B cell (primary cell): ENCODE measurements around the gene NR6A1. TPM values are rescaled to one million over a fixed set of nuclear protein-coding genes. Genes with fewer than 3 reads are reported as not detected.
"Not testable (repeated sequence)": the region's sequence is repeated elsewhere in the genome, so short reads cannot be mapped to it uniquely, and the experiment has no call there.

Source experiments
- ATAC-seq: fragments of 200-7000 bp; cut with Tn5 transposase; one replicate; pipeline ENCODE4 v1.10.0; 2021; ENCODE audit warnings: low read depth, mild to moderate bottlenecking, moderate number of reproducible peaks, moderate library complexity
- CTCF ChIA-PET: fragments of 350-600 bp; sonication (Branson Sonifier 250); formaldehyde crosslinking; loops from one replicate; lab custom pipeline; 2021; ENCODE audit warnings: antibody characterized with exemption, inconsistent platforms; lab: Charles Lee
- POLR2A ChIA-PET: fragments of 350-600 bp; sonication (Branson Sonifier 250); formaldehyde crosslinking; loops from one replicate; lab custom pipeline; 2021; ENCODE audit warnings: antibody characterized with exemption; lab: Charles Lee
- DNase-seq: peaks from one replicate; pipeline ENCODE4 v3.0.0; 2013
- H2AFZ ChIP-seq: 2 replicates; pipeline ENCODE4 v1.6.1; 2012; ENCODE audit warnings: mild to moderate bottlenecking, low read depth, low read length; ENCODE audit not compliant: insufficient read depth, poor library complexity, severe bottlenecking
- H3K27ac ChIP-seq, 2 donors: 1 replicate in 1 of 2; 2 replicates in 1 of 2; pipeline ENCODE4 v1.5.1; 2012 to 2013; ENCODE audit warnings: low read length in 2 of 2, mild to moderate bottlenecking in 2 of 2, moderate library complexity in 1 of 2
- H3K27me3 ChIP-seq, 4 experiments: fragments of 200-600 bp in 1 of 4; sonication (generic) in 1 of 4; replicated peaks in 1 of 4; 1 replicate in 2 of 4; 2 replicates in 2 of 4; pipeline versions ENCODE4 v1.6.1 to v1.7.0; 2013 to 2016; ENCODE audit warnings: low read length in 3 of 4, mild to moderate bottlenecking in 2 of 4, mixed read lengths in 1 of 4, moderate library complexity in 1 of 4; ENCODE audit not compliant: insufficient read depth in 4 of 4, control insufficient read depth in 3 of 4; ENCODE audit errors: control extremely low read depth in 1 of 4
- H3K36me3 ChIP-seq, 2 experiments: replicated peaks in 1 of 2; 1 replicate in 1 of 2; 2 replicates in 1 of 2; pipeline versions ENCODE4 v1.6.1 to v1.7.1; 2013; ENCODE audit warnings: low read length in 1 of 2; ENCODE audit not compliant: insufficient read depth in 2 of 2, control insufficient read depth in 1 of 2; ENCODE audit errors: control extremely low read depth in 1 of 2, extremely low read depth in 1 of 2
- H3K4me1 ChIP-seq, 2 donors: fragments of 200-600 bp in 1 of 2; sonication (generic) in 1 of 2; 1 replicate in 1 of 2; 2 replicates in 1 of 2; pipeline versions ENCODE4 v1.5.1 to v1.6.1; 2013 to 2017; ENCODE audit warnings: low read length in 2 of 2; ENCODE audit not compliant: control insufficient read depth in 2 of 2, insufficient read depth in 2 of 2
- H3K4me2 ChIP-seq: replicated peaks from 2 replicates; pipeline ENCODE3; 2012; ENCODE audit warnings: mild to moderate bottlenecking, low read depth, low read length; ENCODE audit not compliant: poor library complexity, severe bottlenecking
- H3K4me3 ChIP-seq, 5 experiments: fragments of 200-600 bp in 1 of 5; sonication (generic) in 1 of 5; 1 replicate in 3 of 5; 2 replicates in 2 of 5; pipeline versions ENCODE4 v1.5.1 to v1.7.0; 2011 to 2016; ENCODE audit warnings: low read length in 4 of 5, mild to moderate bottlenecking in 4 of 5, low read depth in 2 of 5, control low read depth in 1 of 5, moderate library complexity in 1 of 5; ENCODE audit not compliant: insufficient read depth in 1 of 5; ENCODE audit errors: control extremely low read depth in 1 of 5, extremely low read depth in 1 of 5
- H3K79me2 ChIP-seq: fragments of 200-600 bp; sonication (generic); one replicate; pipeline ENCODE4 v1.6.0; 2016; ENCODE audit warnings: low read length; ENCODE audit not compliant: control insufficient read depth, insufficient read depth
- H3K9ac ChIP-seq: fragments of 200-600 bp; sonication (generic); 2 replicates; pipeline ENCODE4 v1.6.1; 2017; ENCODE audit warnings: mild to moderate bottlenecking, low read length, moderate library complexity
- H3K9me3 ChIP-seq, 3 donors: one replicate each; pipeline versions ENCODE4 v1.6.1 to v1.7.1; 2013; ENCODE audit warnings: low read length in 2 of 3; ENCODE audit not compliant: control insufficient read depth in 2 of 3, insufficient read depth in 1 of 3; ENCODE audit errors: control extremely low read depth in 1 of 3
- H4K20me1 ChIP-seq: 2 replicates; pipeline ENCODE4 v1.6.0; 2012; ENCODE audit warnings: mild to moderate bottlenecking, low read length; ENCODE audit not compliant: insufficient read depth, control insufficient read depth, poor library complexity, severe bottlenecking
- H3K27ac Mint-ChIP-seq: one replicate; pipeline ENCODE4 v1.8.0; 2021; ENCODE audit warnings: mixed read lengths
- H3K27me3 Mint-ChIP-seq: one replicate; pipeline ENCODE4 v1.8.0; 2021; ENCODE audit warnings: mixed read lengths
- H3K4me1 Mint-ChIP-seq: one replicate; pipeline ENCODE4 v1.8.0; 2021; ENCODE audit warnings: mixed read lengths
- H3K4me3 Mint-ChIP-seq: one replicate; pipeline ENCODE4 v1.8.0; 2021; ENCODE audit warnings: mixed read lengths
- H3K9me3 Mint-ChIP-seq: one replicate; pipeline ENCODE4 v1.8.0; 2022; ENCODE audit warnings: mixed read lengths; ENCODE audit not compliant: insufficient read depth
- CTCF ChIP-seq: fragments of 200-600 bp; IDR thresholded peaks from one replicate; pipeline ENCODE4 v1.8.0; 2022; ENCODE audit warnings: antibody characterized with exemption, mild to moderate bottlenecking
- EZH2 ChIP-seq: IDR thresholded peaks from 2 replicates; pipeline ENCODE4 v1.6.1; 2012; ENCODE audit warnings: borderline replicate concordance, low read depth, mild to moderate bottlenecking, moderate library complexity, low read length; ENCODE audit not compliant: insufficient read depth, poor library complexity, severe bottlenecking
- WGBS: methylation state at CpG from one replicate; pipeline ENCODE4 v1.1.5; 2013; ENCODE audit warnings: missing lambda C conversion rate; ENCODE audit not compliant: insufficient coverage; 5-methylcytosine and 5-hydroxymethylcytosine counted together
- intact Hi-C: fragments of 100-400 bp; cut with micrococcal nuclease; formaldehyde crosslinking; loops from one replicate; pipeline ENCODE4 v1.10.0; 2022
- polyA plus RNA-seq: library from polyadenylated mRNA; depleted of rRNA; stranded (reverse); fragments of >200 nt; gene quantifications from 2 replicates; pipeline ENCODE4 v1.2.3, GENCODE V29; 2012
- total RNA-seq, 2 donors: library from RNA; stranded (reverse); fragments of 120-200 nt in 1 of 2; gene quantifications; 1 replicate in 1 of 2; 2 replicates in 1 of 2; pipeline versions ENCODE4 v1.2.3 to v1.2.4, GENCODE V29; 2013 to 2022

The NR6A1 gene
- total and polyA plus RNA-seq, 2 donors (not counting 1 experiment from before 2014, with no cell fraction given), result 0.09 to 0.67 TPM

DNA sequence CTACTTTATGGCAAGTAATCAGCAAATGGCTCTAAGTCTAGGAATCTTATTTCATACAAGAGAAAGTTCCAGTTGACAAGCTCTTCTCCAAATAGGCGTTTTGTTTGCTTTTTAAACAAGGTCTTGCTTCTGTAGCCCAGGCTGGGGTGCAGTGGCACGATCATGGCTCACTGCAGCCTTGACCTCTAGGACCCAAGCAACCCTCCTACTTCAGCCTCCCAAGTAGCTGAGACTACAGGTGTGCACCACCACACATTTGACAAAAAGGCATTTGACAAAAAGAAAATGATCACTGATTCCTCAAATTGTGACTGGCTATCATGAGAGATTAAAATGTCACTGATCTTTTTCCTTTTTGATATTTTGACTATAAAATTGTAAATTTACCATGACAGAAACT lies 31.8 kb downstream of the NR6A1 start:
- 94% methylated on average over 2 of the region's 2 CpGs for WGBS
- intact Hi-C loops, result no loop called here

DNA sequence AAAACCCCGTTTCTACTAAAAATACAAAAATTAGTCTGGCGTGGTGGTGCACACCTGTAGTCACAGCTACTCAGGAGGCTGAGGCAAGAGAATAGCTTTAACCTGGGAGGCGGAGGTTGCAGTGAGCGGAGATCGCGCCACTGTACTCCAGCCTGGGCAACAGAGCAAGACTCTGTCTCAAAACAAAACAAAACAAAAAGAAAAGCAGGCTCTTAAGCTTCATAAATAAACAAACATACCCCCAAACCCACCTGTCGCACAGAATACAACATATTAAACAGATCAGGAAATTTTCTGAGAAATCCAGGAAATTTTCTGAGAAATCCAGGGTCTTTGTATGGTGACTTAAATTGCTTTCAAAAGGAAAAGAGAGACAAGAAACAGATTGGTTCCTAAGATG lies 33.0 kb downstream of the NR6A1 start:
- H3K4me1 Mint-ChIP-seq, result not testable (repeated sequence)

More for the DNA sequence above, 31.8 kb downstream of the NR6A1 start:
- TF ChIP-seq CTCF (no peak), EZH2 (no peak)
- Mint-ChIP-seq H3K4me1 (peaks cover 2% of the 10 kb centered on the region), H3K9me3 (no peaks in the 10 kb centered on the region), H3K27me3 (no peaks in the 10 kb centered on the region), H3K4me3 (no peak overlapping the region), H3K27ac (no peak overlapping the region)
- Histone ChIP-seq H3K4me3 (no peak overlapping the region), H3K9ac (no peak overlapping the region), H3K4me1 (no peaks in the 10 kb centered on the region), H3K27me3 (no peaks in the 10 kb centered on the region), H3K4me2 (no peak overlapping the region), H2AFZ (no peak overlapping the region), H3K36me3 (no peaks in the 10 kb centered on the region), H3K9me3 (no peaks in the 10 kb centered on the region), H4K20me1 (no peaks in the 10 kb centered on the region), H3K27ac (no peak overlapping the region), H3K79me2 (no peaks in the 10 kb centered on the region)
- CTCF ChIA-PET, result no interaction called here
- POLR2A ChIA-PET, result no interaction called here
- ATAC-seq (no peak), DNase-seq (no peak)

More for the DNA sequence above, 33.0 kb downstream of the NR6A1 start:
- POLR2A ChIA-PET, H2AFZ ChIP-seq, H3K9me3 ChIP-seq, intact Hi-C loops, H3K9me3 Mint-ChIP-seq, H3K4me1 ChIP-seq, DNase-seq, H3K27me3 Mint-ChIP-seq, H3K4me3 Mint-ChIP-seq, H3K4me3 ChIP-seq, H3K27me3 ChIP-seq, H4K20me1 ChIP-seq, H3K79me2 ChIP-seq, ATAC-seq, CTCF ChIA-PET, H3K4me2 ChIP-seq, H3K27ac ChIP-seq, H3K9ac ChIP-seq, H3K36me3 ChIP-seq, H3K27ac Mint-ChIP-seq: not testable (repeated sequence)
- WGBS, result 92% methylated on average over 4 of the region's 7 CpGs
